NK-92 (cell line): ENCODE data around the gene BEAN1.
"Not testable (repeated sequence)": the region's sequence is repeated elsewhere in the genome, so short reads cannot be mapped to it uniquely, and the experiment has no call there.

Experiments
- DNase-seq: peaks from one replicate; lab custom pipeline; 2025; ENCODE audit not compliant: unreplicated experiment; lab: John Stamatoyannopoulos, UW

The BEAN1 gene

GRCh38 chr16:66483689-66484452 lies 56.8 kb downstream of the BEAN1 start:
- DNase-seq, result no peak

- DNase-seq, result no peak
These were observed 57.5 kb downstream of the BEAN1 start for GRCh38 chr16:66484453-66485213.

- no peak for DNase-seq
These were observed 58.3 kb downstream of the BEAN1 start for GRCh38 chr16:66485376-66485775.

- DNase-seq, result no peak
These were observed 59.2 kb downstream of the BEAN1 start for GRCh38 chr16:66486199-66486772.

- no peak for DNase-seq
These were observed 59.9 kb downstream of the BEAN1 start for GRCh38 chr16:66486773-66487579.

- no peak for DNase-seq
These were observed 60.6 kb downstream of the BEAN1 start for GRCh38 chr16:66487580-66488275.

GRCh38 chr16:66488505-66488904 lies 61.4 kb downstream of the BEAN1 start:
- DNase-seq, result no peak

- no peak for DNase-seq
These were observed 62.3 kb downstream of the BEAN1 start for GRCh38 chr16:66489385-66489784.

- no peak for DNase-seq
These were observed 62.7 kb downstream of the BEAN1 start for GRCh38 chr16:66489818-66490217.

- DNase-seq, result no peak
These were observed 64.0 kb downstream of the BEAN1 start for GRCh38 chr16:66490774-66491715.

GRCh38 chr16:66491716-66492064 lies 64.6 kb downstream of the BEAN1 start:
- no peak for DNase-seq

- DNase-seq, result no peak
These were observed 66.7 kb downstream of the BEAN1 start for GRCh38 chr16:66493490-66494401.

- no peak for DNase-seq
These were observed 67.8 kb downstream of the BEAN1 start for GRCh38 chr16:66494916-66495315.

- no peak for DNase-seq
These were observed 68.3 kb downstream of the BEAN1 start for GRCh38 chr16:66495440-66495839.

- DNase-seq, result not testable (repeated sequence)
These were observed 69.1 kb downstream of the BEAN1 start for GRCh38 chr16:66496226-66496625.

- not testable (repeated sequence) for DNase-seq
These were observed 70.8 kb downstream of the BEAN1 start for GRCh38 chr16:66497921-66498320.

GRCh38 chr16:66501563-66501962 lies 74.5 kb downstream of the BEAN1 start:
- not testable (repeated sequence) for DNase-seq
